Heart left ventricle (tissue), 13 donors: ENCODE data around the gene KRTAP10-1.

ENCODE experiments used
- POLR2A ChIP-seq, 2 donors: fragments of 450-650 bp; IDR thresholded peaks; one replicate each; pipeline ENCODE4 v1.6.1; 2017; ENCODE audit warnings: antibody characterized with exemption in 2 of 2, mild to moderate bottlenecking in 2 of 2, moderate library complexity in 2 of 2
- TF ChIP-seq, protein P1 (sequence below), 12 donors: fragments of 200-600 bp; sonication (generic) in 4 of 12; IDR thresholded peaks; one replicate each; pipeline versions ENCODE4 v1.5.0 to v1.8.0; 2018 to 2022; ENCODE audit warnings: antibody characterized with exemption in 12 of 12, mild to moderate bottlenecking in 5 of 12
- donor health status: ischemic (EF 13 %, LVEDD 7.1; RV severe dilation, severe dysfunction).
- donor health status: DM: no; HTN: yes; CAD: no.
- donor health status: DM: no; HTN: no; CAD: no.
- donor health status: ischemic (EF 25% LVEDD 6.9; RV normal size, moderate dysfunction).
- donor health status: ischemic (EF 25% LVEDD 5.7; RV mildly dilated, moderate dysfunction).
- donor health status: ischemic (EF 35%, LVEDD 5.7; RV mildly dilated, moderate dysfunction).
- donor health status: nonischemic (EF 11% LVEDD 7.7; RV severe dilation, severe dysfunction).
- donor health status: DM: yes; HTN: yes; CAD: no.
- donor health status: PGD.
- donor health status: ischemic (EF 29% LVEDD 5.4; RV normal size, mild dysfunction).
- donor health status: nonischemic (EF 23%, LVEDD 6.1; RV moderate dilation, normal function).

DNA sequence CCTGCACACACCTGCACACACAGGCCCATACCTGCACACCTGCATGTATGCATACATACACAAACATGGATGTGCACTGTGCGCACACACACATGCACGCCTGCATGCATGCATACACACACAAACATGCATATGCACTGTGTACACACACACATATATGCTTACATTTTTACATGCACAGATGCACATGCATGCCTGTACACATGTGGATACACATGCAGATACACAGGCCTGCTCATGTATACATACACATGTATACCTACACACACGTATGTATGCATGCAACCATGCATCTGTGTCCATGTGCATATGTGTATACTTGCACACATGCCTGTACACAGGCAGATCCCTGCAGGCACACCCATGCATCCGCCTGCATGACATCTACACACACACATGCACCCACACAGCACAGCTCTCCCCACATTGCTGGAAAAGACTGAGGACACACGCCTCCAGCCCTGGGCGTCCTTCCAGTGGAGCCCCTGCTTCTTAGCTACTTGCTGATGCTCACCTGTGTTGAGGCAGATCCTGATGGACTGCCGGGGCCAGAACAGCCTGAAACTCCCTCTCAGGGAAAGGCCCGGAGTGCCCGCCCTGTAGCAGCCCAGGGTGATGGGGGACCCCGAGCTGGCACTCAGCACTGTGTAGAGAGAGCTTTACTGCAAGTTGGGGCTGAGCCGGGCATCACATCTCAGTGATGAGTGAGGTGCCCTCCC lies 28.6 kb downstream of the KRTAP10-1 start:
- TF ChIP-seq, protein P1, sequence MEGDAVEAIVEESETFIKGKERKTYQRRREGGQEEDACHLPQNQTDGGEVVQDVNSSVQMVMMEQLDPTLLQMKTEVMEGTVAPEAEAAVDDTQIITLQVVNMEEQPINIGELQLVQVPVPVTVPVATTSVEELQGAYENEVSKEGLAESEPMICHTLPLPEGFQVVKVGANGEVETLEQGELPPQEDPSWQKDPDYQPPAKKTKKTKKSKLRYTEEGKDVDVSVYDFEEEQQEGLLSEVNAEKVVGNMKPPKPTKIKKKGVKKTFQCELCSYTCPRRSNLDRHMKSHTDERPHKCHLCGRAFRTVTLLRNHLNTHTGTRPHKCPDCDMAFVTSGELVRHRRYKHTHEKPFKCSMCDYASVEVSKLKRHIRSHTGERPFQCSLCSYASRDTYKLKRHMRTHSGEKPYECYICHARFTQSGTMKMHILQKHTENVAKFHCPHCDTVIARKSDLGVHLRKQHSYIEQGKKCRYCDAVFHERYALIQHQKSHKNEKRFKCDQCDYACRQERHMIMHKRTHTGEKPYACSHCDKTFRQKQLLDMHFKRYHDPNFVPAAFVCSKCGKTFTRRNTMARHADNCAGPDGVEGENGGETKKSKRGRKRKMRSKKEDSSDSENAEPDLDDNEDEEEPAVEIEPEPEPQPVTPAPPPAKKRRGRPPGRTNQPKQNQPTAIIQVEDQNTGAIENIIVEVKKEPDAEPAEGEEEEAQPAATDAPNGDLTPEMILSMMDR (IDR thresholded peaks at IDR 0.05) = no peak
- TF ChIP-seq POLR2A (IDR thresholded peaks at IDR 0.05) = no peak
